Urinary bladder (tissue), 4 donors: ENCODE data around the gene OPN1SW. TPM values are rescaled to one million over a fixed set of nuclear protein-coding genes. Genes with fewer than 3 reads are reported as not detected.

Experiments used
- DNase-seq: peaks from one replicate; pipeline ENCODE4 v3.0.0-alpha.2; 2015; ENCODE audit errors: extremely low spot score
- H3K27ac ChIP-seq: one replicate; pipeline ENCODE4 v1.5.1; 2013; ENCODE audit warnings: low read depth, mild to moderate bottlenecking, moderate library complexity
- H3K36me3 ChIP-seq: one replicate; pipeline ENCODE4 v1.6.1; 2013; ENCODE audit warnings: mild to moderate bottlenecking, moderate library complexity; ENCODE audit not compliant: insufficient read depth
- H3K4me1 ChIP-seq: one replicate; pipeline ENCODE4 v1.6.1; 2013; ENCODE audit warnings: mild to moderate bottlenecking, moderate library complexity; ENCODE audit not compliant: insufficient read depth
- H3K4me3 ChIP-seq: one replicate; pipeline ENCODE4 v1.5.1; 2013; ENCODE audit warnings: low read depth, low read length
- WGBS: extraction: QIAGEN DNeasy Blood & Tissue Kit; methylation state at CpG from one replicate; pipeline ENCODE4 v1.1.7; 2013; 5-methylcytosine and 5-hydroxymethylcytosine counted together
- polyA plus RNA-seq: library from polyadenylated mRNA; stranded (reverse); fragments of 200-250 nt; gene quantifications from one replicate; pipeline ENCODE4 v1.2.3, GENCODE V29; 2013
- total RNA-seq: library from RNA; depleted of rRNA; stranded (reverse); fragments of >200 nt; gene quantifications from one replicate; pipeline ENCODE4 v1.2.3, GENCODE V29; 2014
- donor health status: healthy with polysubstance abuse.
- donor health status: healthy.

OPN1SW gene
- total and polyA plus RNA-seq, 2 donors, result not detected

DNA sequence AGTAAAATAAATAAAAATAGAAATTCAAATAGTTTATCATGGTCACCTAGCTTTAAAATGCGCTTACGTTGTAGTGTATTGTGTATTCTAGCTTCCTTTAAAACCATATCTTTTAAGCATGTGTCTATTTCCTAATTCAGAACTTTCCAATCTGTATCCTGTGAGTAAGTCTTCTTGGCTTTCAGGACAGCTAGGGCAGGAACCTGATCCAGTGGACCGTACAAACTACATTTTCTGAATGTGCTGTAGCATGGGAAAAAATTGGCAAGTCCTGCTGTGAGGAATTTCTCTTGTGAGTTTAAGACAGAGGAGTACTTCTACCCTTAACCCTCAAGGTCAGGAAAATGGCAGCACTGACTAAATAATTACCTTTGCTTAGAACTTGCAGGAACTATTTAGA lies 12.1 kb downstream of the OPN1SW start:
- H3K4me3 ChIP-seq, result no peak overlapping the region
- WGBS, result 64% methylated on average over 3 of the region's 3 CpGs
- no peak for DNase-seq
- H3K36me3 ChIP-seq, result peaks cover 6% of the 10 kb centered on the region
- H3K4me1 ChIP-seq, result no peaks in the 10 kb centered on the region
- no peak overlapping the region for H3K27ac ChIP-seq

- Histone ChIP-seq H3K36me3 (no peaks in the 10 kb centered on the region), H3K4me3 (no peak overlapping the region), H3K4me1 (no peaks in the 10 kb centered on the region), H3K27ac (no peak overlapping the region)
- no peak for DNase-seq
Observed at GRCh38 chr7:128759242-128759641, 16.4 kb downstream of the OPN1SW start.

DNA sequence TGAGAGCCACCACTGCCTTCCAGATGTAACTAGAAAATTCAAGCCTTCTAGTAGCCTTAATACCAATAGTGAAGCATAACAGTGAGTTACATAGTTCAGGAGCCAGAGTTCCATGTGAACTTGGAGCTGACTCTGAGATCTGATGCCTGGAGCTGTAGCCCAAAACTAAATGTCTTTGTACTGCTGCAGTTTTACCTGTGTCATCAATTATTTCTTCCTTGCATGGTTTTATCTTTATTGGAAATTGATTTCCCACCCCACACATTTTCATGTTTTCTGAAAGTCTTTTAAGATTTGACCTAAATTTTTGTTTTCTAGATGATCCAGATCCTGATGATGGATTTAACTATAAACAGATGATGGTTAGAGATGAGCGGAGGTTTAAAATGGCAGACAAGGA lies 17.0 kb downstream of the OPN1SW start:
- Histone ChIP-seq H3K36me3 (peaks cover 4% of the 10 kb centered on the region), H3K27ac (no peak overlapping the region), H3K4me1 (no peaks in the 10 kb centered on the region), H3K4me3 (no peak overlapping the region)
- DNase-seq, result no peak
- 96% methylated on average over 1 of the region's 1 CpG for WGBS

- Histone ChIP-seq H3K4me1 (no peaks in the 10 kb centered on the region), H3K4me3 (no peak overlapping the region), H3K36me3 (peaks cover 4% of the 10 kb centered on the region), H3K27ac (no peak overlapping the region)
- 32% methylated on average over 2 of the region's 2 CpGs for WGBS
- DNase-seq, result no peak
Observed at GRCh38 chr7:128757203-128757602, 18.4 kb downstream of the OPN1SW start.

GRCh38 chr7:128755819-128756476 lies 19.6 kb downstream of the OPN1SW start:
- no peak overlapping the region for H3K27ac ChIP-seq
- H3K36me3 ChIP-seq, result peaks cover 5% of the 10 kb centered on the region
- DNase-seq, result no peak
- no peak overlapping the region for H3K4me3 ChIP-seq
- WGBS, result 50% methylated on average over 5 of the region's 5 CpGs
- no peaks in the 10 kb centered on the region for H3K4me1 ChIP-seq

- WGBS, result 81% methylated on average over 2 of the region's 2 CpGs
- no peak overlapping the region for H3K4me3 ChIP-seq
- DNase-seq, result no peak
- peaks cover 5% of the 10 kb centered on the region for H3K36me3 ChIP-seq
- no peaks in the 10 kb centered on the region for H3K4me1 ChIP-seq
- no peak overlapping the region for H3K27ac ChIP-seq
Observed at GRCh38 chr7:128755075-128755818, 20.3 kb downstream of the OPN1SW start.

DNA sequence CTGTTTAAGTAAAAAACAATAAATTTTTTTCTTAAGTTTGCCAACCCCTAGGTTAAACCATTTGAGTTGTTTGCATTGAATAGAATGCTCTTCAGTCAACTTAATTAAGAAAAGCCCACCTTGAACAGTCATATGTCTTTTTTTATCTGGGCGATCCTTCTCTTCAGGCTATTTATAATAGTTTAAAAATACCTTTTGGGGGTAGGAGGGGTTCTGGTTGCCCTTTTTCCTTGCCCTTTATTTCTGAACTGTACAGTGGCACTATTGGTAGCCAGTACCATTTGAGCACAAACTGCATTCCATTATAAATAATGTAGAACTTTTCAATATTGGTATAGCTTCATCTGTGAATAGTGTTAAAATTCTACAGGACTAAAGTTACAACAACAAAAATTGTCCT lies 23.3 kb downstream of the OPN1SW start:
- Histone ChIP-seq H3K4me3 (no peak overlapping the region), H3K36me3 (peaks cover 5% of the 10 kb centered on the region), H3K27ac (no peak overlapping the region), H3K4me1 (no peaks in the 10 kb centered on the region)
- 69% methylated on average over 1 of the region's 1 CpG for WGBS
- no peak for DNase-seq

DNA sequence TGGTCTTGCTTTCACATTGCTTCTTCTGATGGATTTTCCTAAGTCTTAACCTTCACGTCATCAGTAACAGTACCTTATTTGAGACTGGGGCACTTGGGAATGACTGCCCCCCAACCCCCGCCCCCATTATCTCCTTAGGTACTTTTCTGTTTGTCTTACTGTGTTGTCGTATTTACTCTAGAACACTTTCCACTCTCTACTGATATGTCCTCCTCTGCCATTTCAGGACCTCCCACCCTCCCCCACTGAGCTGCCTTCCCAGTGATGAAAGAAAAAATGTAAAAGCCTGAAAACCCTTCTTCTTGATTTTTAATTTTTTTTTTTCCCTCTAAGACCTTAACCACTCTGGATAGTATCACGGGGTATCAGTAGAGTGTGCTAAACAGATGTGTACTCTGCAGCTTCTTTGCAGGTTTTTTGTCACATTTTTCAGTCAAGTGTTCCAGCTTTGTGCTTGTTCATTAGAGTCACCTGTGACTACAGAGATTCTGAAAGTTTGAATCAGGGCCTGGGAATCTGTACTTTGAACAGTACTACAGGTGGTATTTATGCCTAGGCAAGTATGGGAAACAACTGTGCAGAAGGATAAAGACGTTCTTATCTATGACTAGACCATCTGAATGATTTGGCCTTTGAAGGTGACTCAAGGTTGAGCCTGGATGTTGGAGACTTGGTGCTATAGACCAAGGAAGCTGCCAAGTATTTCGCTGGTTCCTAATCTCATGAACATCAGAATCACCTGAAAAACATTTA lies 28.1 kb downstream of the OPN1SW start:
- Histone ChIP-seq H3K4me1 (no peaks in the 10 kb centered on the region), H3K27ac (no peak overlapping the region), H3K4me3 (no peak overlapping the region), H3K36me3 (peaks cover 1% of the 10 kb centered on the region)
- 80% methylated on average over 6 of the region's 6 CpGs for WGBS
- no peak for DNase-seq

DNA sequence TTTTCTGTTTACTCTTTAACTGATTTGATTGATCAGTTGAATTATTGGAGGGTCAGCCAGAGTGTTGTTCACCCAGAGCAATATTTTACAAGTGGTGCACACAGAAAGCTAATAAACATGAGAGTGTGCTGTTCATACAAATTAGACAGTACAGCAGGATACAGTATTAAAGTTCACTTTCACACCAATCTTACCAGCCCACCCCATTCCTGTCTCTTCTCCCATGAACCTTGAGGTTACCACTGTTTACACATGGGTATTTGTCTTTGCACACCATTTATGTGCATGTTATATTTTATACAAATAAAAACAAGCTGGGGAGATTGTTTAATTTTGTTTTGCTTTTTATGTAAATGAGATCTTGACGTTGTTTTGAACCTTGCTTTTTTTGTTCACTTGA lies 29.9 kb downstream of the OPN1SW start:
- 59% methylated on average over 1 of the region's 1 CpG for WGBS

DNA sequence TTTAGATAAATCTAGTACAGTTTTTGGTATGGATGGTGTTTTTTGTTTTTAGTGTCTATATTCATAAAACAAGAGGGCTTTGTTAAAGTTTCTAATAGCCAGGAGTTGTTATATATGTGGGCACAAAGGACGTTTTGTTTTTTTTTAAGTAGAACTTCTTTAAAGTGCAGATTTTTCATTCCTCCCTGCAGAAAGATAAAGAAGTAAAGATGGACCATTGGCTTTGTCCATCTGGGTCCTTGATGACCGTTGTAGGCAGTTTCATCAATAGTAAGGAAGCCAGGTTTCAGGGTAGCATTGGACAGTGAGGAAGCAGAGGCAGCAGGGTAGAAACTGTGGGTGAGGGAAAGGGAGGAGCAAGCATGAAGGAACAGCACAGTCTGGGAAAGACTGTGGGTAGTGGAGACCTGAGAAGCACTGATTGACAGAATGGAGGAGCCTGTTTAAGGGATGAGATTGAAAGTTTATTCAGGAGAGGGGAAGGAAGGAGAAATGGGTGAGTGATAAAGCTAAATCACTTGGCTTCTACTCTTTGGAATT lies 31.2 kb downstream of the OPN1SW start:
- H3K4me1 ChIP-seq, result no peaks in the 10 kb centered on the region
- 50% methylated on average over 2 of the region's 2 CpGs for WGBS
- H3K27ac ChIP-seq, result no peak overlapping the region
- DNase-seq, result no peak
- H3K36me3 ChIP-seq, result no peaks in the 10 kb centered on the region
- H3K4me3 ChIP-seq, result no peak overlapping the region

More for the DNA sequence above, 29.9 kb downstream of the OPN1SW start:
- H3K27ac ChIP-seq, result no peak overlapping the region
- no peak for DNase-seq
- H3K36me3 ChIP-seq, result no peaks in the 10 kb centered on the region
- no peak overlapping the region for H3K4me3 ChIP-seq
- H3K4me1 ChIP-seq, result no peaks in the 10 kb centered on the region

DNA sequence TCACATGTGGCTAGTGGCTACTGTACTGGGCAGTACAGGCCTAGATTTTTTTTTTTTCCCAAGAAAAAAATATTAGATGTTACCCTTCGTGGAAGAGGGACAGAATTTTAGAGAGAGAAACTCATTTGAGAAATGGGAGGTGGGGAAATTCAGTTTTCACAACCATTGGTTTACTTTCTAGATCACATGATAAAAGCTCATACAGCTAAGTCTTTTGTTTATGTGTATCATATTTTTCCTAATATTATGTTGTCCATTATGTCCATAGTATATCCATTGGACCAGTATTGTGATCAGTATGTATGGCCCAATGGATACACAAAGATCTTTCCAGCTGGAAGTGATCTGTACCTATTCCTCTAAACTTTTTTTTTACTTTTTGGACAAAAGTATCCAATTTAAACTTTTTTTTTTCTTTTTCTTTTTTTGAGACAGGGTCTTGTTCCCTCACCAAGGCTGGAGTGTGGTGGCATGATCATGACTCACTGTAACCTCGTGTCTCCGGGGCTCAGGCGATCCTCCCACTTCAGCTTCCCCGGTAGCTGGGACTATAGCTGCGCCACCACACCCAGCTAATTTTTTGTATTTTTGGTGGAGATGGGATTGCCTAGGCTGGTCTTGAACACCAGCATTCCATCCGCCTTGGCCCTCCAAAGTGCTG lies 32.4 kb downstream of the OPN1SW start:
- Histone ChIP-seq H3K36me3 (no peaks in the 10 kb centered on the region), H3K27ac (no peak overlapping the region), H3K4me3 (no peak overlapping the region), H3K4me1 (no peaks in the 10 kb centered on the region)
- DNase-seq, result no peak
- WGBS, result 80% methylated on average over 7 of the region's 7 CpGs

- DNase-seq, result no peak
- H3K27ac ChIP-seq, result no peak overlapping the region
- H3K36me3 ChIP-seq, result no peaks in the 10 kb centered on the region
- 41% methylated on average over 4 of the region's 4 CpGs for WGBS
- no peaks in the 10 kb centered on the region for H3K4me1 ChIP-seq
- H3K4me3 ChIP-seq, result no peak overlapping the region
Observed at GRCh38 chr7:128742206-128742605, 33.4 kb downstream of the OPN1SW start.

GRCh38 chr7:128741491-128741890 lies 34.1 kb downstream of the OPN1SW start:
- H3K4me3 ChIP-seq, result no peak overlapping the region
- WGBS, result 34% methylated on average over 3 of the region's 3 CpGs

More at GRCh38 chr7:128741491-128741890, 34.1 kb downstream of the OPN1SW start:
- Histone ChIP-seq H3K4me1 (no peaks in the 10 kb centered on the region), H3K27ac (no peak overlapping the region), H3K36me3 (no peaks in the 10 kb centered on the region)
- DNase-seq, result no peak
